ENCODE results near the gene ETV2. TPM values are rescaled to one million over a fixed set of nuclear protein-coding genes. Genes with fewer than 3 reads are reported as not detected.
"Not testable (repeated sequence)": the region's sequence is repeated elsewhere in the genome, so short reads cannot be mapped to it uniquely, and the experiment has no call there.

ETV2 gene
- total RNA-seq, 2 donors from 2014 or later, result not detected

GRCh38 chr19:35601971-35602370 is 39.6 kb upstream of the ETV2 start:
- no peaks in the 10 kb centered on the region for H3K9me3 ChIP-seq
- no peaks in the 10 kb centered on the region for H3K27me3 ChIP-seq
- no peak for ATAC-seq
- no peaks in the 10 kb centered on the region for H3K4me1 ChIP-seq
- intact Hi-C loops (cut with DNase I), result no loop called here
- H3K36me3 ChIP-seq (replicated peaks in 1 of 2; ENCODE audit: insufficient read depth in 1 of 2, low read depth in 2 of 2), result no peaks in the 10 kb centered on the region
- H3K4me3 ChIP-seq, result no peak overlapping the region
- no peak for TF ChIP-seq POLR2A (IDR thresholded peaks at IDR 0.05)
- H3K27ac ChIP-seq, result no peak overlapping the region
- WGBS, 2 donors, result 94 to 100% methylated on average over 1 to 3 of the region's 3 CpGs
- DNase-seq, result no peak

GRCh38 chr19:35604436-35604835 is 37.1 kb upstream of the ETV2 start:
- DNase-seq; ATAC-seq; H3K4me1 ChIP-seq; H3K36me3 ChIP-seq (replicated peaks in 1 of 2; ENCODE audit: insufficient read depth in 1 of 2, low read depth in 2 of 2); intact Hi-C loops (cut with DNase I); H3K27ac ChIP-seq; H3K4me3 ChIP-seq; H3K9me3 ChIP-seq; H3K27me3 ChIP-seq: not testable (repeated sequence)
- WGBS, 2 donors, result 78 to 79% methylated on average over 4 of the region's 4 CpGs

GRCh38 chr19:35607170-35607569 is 34.4 kb upstream of the ETV2 start:
- H3K4me1 ChIP-seq; ATAC-seq; H3K27ac ChIP-seq; H3K4me3 ChIP-seq; H3K27me3 ChIP-seq; H3K36me3 ChIP-seq (replicated peaks in 1 of 2; ENCODE audit: insufficient read depth in 1 of 2, low read depth in 2 of 2); H3K9me3 ChIP-seq; intact Hi-C loops (cut with DNase I); DNase-seq: not testable (repeated sequence)
- 75 to 76% methylated on average over 8 of the region's 8 CpGs for WGBS, 2 donors

- ATAC-seq (no peak), DNase-seq (no peak)
- H3K27ac ChIP-seq, result no peak overlapping the region
- peaks cover 7% of the 10 kb centered on the region for H3K4me1 ChIP-seq
- no peaks in the 10 kb centered on the region for H3K27me3 ChIP-seq
- intact Hi-C loops (cut with DNase I), result no loop called here
- WGBS, 2 donors, result 76 to 83% methylated on average over 3 of the region's 3 CpGs
- no peak for TF ChIP-seq POLR2A (IDR thresholded peaks at IDR 0.05)
- TF ChIP-seq CTCF (IDR thresholded peaks at IDR 0.05), result no peak
- no peak overlapping the region for H3K4me3 ChIP-seq
- no peaks in the 10 kb centered on the region for H3K36me3 ChIP-seq (replicated peaks in 1 of 2; ENCODE audit: insufficient read depth in 1 of 2, low read depth in 2 of 2)
- no peaks in the 10 kb centered on the region for H3K9me3 ChIP-seq
Observed at GRCh38 chr19:35607661-35608060, 33.9 kb upstream of the ETV2 start.

GRCh38 chr19:35608251-35608650 is 33.3 kb upstream of the ETV2 start:
- peaks cover 11% of the 10 kb centered on the region for H3K4me1 ChIP-seq
- H3K9me3 ChIP-seq, result no peaks in the 10 kb centered on the region
- H3K27me3 ChIP-seq, result no peaks in the 10 kb centered on the region
- ATAC-seq, result no peak
- H3K36me3 ChIP-seq (replicated peaks in 1 of 2; ENCODE audit: insufficient read depth in 1 of 2, low read depth in 2 of 2), result no peaks in the 10 kb centered on the region
- intact Hi-C loops (cut with DNase I), result no loop called here
- no peak overlapping the region for H3K27ac ChIP-seq
- DNase-seq, result no peak
- H3K4me3 ChIP-seq, result no peak overlapping the region
- WGBS, 2 donors, result 70 to 78% methylated on average over 2 of the region's 2 CpGs
- TF ChIP-seq POLR2A (IDR thresholded peaks at IDR 0.05), result no peak
- TF ChIP-seq CTCF (IDR thresholded peaks at IDR 0.05), result no peak

GRCh38 chr19:35609851-35610353 is 31.6 kb upstream of the ETV2 start:
- ATAC-seq (no peak), DNase-seq (no peak)
- no peaks in the 10 kb centered on the region for H3K9me3 ChIP-seq
- no peak overlapping the region for H3K4me3 ChIP-seq
- intact Hi-C loops (cut with DNase I), result no loop called here
- WGBS, 2 donors, result 47 to 88% methylated on average over 2 to 6 of the region's 6 CpGs
- no peak for TF ChIP-seq CTCF (IDR thresholded peaks at IDR 0.05)
- TF ChIP-seq POLR2A (IDR thresholded peaks at IDR 0.05), result no peak
- H3K4me1 ChIP-seq, result peaks cover 12% of the 10 kb centered on the region
- H3K27ac ChIP-seq, result no peak overlapping the region
- H3K27me3 ChIP-seq, result no peaks in the 10 kb centered on the region
- H3K36me3 ChIP-seq (replicated peaks in 1 of 2; ENCODE audit: insufficient read depth in 1 of 2, low read depth in 2 of 2), result no peaks in the 10 kb centered on the region

Measured in body of pancreas (tissue), 4 donors.